SU-DHL-6 (cell line): ENCODE data around the gene TREML4.

Source experiments
- EZH2phosphoT487 ChIP-seq: fragments of 200-600 bp; sonication (generic), shearing (Covaris generic); conservative IDR thresholded peaks from 2 replicates; pipeline ENCODE4 v1.6.1; 2018; ENCODE audit warnings: mild to moderate bottlenecking, antibody characterized with exemption, low read length, moderate library complexity, mixed read lengths
- TF ChIP-seq, protein P1 (sequence below): fragments of 200-600 bp; sonication (generic); IDR thresholded peaks from one replicate; pipeline ENCODE4 v1.5.1; 2017; ENCODE audit warnings: antibody characterized with exemption, mild to moderate bottlenecking, low read length, moderate library complexity; ENCODE audit not compliant: insufficient read depth, poor library complexity, severe bottlenecking

DNA sequence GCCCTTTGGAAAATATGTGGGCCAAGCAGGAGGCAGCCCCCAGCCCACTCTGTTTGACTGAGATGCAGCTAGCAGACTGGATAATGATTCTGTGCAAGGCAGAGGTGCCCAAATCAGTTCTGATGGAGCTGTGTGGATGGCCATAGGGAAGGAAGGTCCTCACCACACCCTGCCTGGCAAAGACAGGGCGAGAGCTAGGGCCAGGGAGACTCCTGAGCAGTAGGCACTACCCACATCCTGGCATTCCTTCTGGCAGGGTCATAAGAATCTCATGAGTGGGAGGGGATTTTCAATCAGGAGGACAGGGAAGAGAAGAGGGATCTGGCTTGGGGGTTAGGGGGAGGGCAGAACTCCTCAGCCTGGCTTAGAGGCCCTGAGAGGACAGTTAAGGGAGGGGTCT lies 46.6 kb upstream of the TREML4 start:
- TF ChIP-seq, protein P1, sequence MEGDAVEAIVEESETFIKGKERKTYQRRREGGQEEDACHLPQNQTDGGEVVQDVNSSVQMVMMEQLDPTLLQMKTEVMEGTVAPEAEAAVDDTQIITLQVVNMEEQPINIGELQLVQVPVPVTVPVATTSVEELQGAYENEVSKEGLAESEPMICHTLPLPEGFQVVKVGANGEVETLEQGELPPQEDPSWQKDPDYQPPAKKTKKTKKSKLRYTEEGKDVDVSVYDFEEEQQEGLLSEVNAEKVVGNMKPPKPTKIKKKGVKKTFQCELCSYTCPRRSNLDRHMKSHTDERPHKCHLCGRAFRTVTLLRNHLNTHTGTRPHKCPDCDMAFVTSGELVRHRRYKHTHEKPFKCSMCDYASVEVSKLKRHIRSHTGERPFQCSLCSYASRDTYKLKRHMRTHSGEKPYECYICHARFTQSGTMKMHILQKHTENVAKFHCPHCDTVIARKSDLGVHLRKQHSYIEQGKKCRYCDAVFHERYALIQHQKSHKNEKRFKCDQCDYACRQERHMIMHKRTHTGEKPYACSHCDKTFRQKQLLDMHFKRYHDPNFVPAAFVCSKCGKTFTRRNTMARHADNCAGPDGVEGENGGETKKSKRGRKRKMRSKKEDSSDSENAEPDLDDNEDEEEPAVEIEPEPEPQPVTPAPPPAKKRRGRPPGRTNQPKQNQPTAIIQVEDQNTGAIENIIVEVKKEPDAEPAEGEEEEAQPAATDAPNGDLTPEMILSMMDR: no peak
- no peak for TF ChIP-seq EZH2phosphoT487
